GM19324 (cell line): Measurements from ENCODE around the gene MCF2.

Experiments
- ATAC-seq: cut with Tn5 transposase; IDR thresholded peaks from one replicate; pipeline ENCODE4 v1.9.1; 2021; ENCODE audit warnings: mild to moderate bottlenecking, moderate library complexity; ENCODE audit not compliant: unreplicated experiment, low FRiP score

The MCF2 gene

GRCh38 chrX:139600105-139600504, 107.9 kb downstream of the MCF2 start:
- ATAC-seq = no peak

- no peak for ATAC-seq
These were observed 111.9 kb downstream of the MCF2 start for GRCh38 chrX:139596068-139596467.

- ATAC-seq = no peak
These were observed 122.4 kb downstream of the MCF2 start for GRCh38 chrX:139585613-139586012.

GRCh38 chrX:139581068-139581467, 126.9 kb downstream of the MCF2 start:
- ATAC-seq = no peak

GRCh38 chrX:139566981-139567380, 141.0 kb downstream of the MCF2 start:
- no peak for ATAC-seq

GRCh38 chrX:139563251-139563650, 144.7 kb downstream of the MCF2 start:
- no peak for ATAC-seq

- no peak for ATAC-seq
These were observed 147.7 kb downstream of the MCF2 start for GRCh38 chrX:139560221-139560620.

GRCh38 chrX:139559383-139560042, 148.5 kb downstream of the MCF2 start:
- no peak for ATAC-seq

- ATAC-seq = no peak
These were observed 152.8 kb downstream of the MCF2 start for GRCh38 chrX:139554991-139555675.

GRCh38 chrX:139554376-139554775, 153.6 kb downstream of the MCF2 start:
- ATAC-seq = no peak

- no peak for ATAC-seq
These were observed 163.4 kb downstream of the MCF2 start for GRCh38 chrX:139544591-139544990.

GRCh38 chrX:139543920-139544319, 164.0 kb downstream of the MCF2 start:
- no peak for ATAC-seq

- no peak for ATAC-seq
These were observed 165.3 kb downstream of the MCF2 start for GRCh38 chrX:139542652-139543051.

- ATAC-seq = no peak
These were observed 168.8 kb downstream of the MCF2 start for GRCh38 chrX:139538907-139539790.

- ATAC-seq = no peak
These were observed 174.5 kb downstream of the MCF2 start for GRCh38 chrX:139533444-139533843.

GRCh38 chrX:139532834-139533233, 175.1 kb downstream of the MCF2 start:
- no peak for ATAC-seq
